Measurements from ENCODE around the gene MYL11.
"Not testable (repeated sequence)": the region's sequence is repeated elsewhere in the genome, so short reads cannot be mapped to it uniquely, and the experiment has no call there.

Gene MYL11

DNA sequence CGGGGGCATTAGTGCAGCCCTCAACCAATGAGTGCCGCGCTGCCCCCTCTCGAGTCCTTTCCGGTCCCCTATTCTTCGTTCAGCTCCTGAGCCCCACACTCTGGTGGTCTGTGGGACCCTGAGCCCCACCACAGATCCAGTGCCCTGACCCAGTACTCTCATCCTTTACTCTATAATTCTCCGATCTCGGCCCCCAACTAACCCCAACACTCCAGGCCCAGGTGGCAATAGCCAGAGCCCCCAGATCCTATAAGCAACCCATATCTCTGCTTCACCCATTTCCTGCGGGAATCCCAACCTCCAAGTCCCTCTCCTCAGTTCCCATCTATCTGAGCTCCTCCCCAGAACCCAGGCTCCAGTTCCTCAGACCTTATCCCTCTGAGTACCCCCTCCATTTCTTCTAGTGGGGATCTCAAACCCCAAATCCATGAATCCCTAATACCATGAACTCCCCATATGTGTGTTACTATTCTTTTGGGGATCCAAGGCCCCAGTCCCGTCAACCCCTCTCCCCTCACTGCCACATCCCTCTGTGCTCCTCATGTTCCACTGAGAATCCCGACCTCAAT lies 3.3 kb upstream of the MYL11 start:
- no peak for DNase-seq

DNA sequence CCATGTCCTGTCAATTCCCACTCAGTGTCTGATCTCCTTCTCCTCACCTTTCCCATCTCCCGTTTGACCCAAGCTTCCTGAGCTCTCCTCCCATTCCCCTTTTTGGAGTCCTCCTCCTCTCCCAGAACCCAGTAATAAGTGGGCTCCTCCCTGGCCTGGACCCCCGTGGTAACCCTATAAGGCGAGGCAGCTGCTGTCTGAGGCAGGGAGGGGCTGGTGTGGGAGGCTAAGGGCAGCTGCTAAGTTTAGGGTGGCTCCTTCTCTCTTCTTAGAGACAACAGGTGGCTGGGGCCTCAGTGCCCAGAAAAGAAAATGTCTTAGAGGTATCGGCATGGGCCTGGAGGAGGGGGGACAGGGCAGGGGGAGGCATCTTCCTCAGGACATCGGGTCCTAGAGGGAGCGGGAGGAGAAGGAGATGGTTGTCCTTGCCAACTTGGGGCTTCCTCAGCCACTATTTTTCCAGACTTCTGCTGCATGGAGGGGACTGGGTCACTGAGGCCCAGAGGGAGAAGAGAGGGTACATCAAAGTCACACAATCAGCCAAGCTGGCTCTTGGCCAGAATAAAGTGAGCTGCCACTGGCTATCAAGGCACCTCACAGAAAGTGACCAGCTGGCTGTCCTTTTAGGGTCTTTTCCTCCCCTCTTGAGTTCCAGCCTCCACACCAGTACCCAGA lies 2.4 kb upstream of the MYL11 start:
- DNase-seq, result no peak

DNA sequence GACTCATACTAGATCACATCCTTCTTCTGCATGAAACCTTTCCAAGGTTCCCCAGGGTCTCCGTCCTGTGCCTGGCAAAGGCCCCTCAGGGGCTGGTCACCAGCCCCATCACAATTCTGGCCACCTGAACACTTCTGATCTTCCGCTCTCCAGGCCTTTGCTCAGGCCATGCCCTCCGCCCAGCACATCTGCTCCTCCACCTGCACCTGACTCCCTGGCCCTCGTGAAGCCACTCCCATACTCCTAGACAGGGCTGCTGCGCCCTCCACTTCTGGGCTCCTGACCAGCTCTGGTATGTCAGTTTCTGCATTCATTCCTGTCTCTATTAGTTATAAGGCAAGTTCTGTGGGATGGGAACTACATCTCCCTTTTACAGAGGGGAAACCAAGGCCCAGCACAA lies 1.9 kb upstream of the MYL11 start:
- no peak for DNase-seq

DNA sequence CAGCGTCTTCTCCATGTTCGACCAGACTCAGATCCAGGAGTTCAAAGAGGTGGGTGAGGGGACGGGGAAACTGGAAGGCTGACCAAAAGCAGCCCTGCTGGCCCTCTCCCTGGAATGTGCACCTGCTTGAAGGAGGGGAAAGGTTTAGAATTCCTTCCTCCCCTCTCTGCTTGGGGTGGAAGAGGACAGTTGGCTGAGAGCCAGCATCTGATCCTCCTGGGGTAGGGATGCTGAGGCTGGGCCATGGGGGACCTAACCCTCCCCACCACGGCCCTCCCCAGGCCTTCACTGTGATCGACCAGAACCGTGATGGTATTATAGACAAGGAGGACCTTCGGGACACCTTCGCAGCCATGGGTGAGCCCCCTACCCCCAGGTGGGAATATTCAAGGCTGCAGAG lies 1.3 kb downstream of the MYL11 start:
- DNase-seq, result no peak

DNA sequence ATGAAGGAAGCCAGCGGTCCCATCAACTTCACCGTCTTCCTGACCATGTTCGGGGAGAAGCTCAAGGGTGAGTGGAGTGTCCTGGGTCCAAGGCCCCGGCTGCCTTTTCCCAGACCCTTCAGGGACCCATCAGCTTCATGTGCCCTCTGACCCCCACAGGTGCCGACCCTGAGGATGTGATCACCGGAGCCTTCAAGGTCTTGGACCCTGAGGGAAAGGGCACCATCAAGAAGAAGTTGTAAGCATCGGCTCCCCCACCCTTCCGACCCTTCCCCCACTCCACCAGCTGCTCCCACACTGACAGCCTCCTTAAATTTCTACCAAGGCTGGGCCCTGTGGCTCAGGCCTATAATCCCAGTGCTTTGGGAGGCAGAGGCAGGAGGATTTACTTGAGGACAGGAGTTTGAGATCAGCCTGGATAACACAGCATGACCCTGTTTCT lies 1.9 kb downstream of the MYL11 start:
- no peak for DNase-seq

DNA sequence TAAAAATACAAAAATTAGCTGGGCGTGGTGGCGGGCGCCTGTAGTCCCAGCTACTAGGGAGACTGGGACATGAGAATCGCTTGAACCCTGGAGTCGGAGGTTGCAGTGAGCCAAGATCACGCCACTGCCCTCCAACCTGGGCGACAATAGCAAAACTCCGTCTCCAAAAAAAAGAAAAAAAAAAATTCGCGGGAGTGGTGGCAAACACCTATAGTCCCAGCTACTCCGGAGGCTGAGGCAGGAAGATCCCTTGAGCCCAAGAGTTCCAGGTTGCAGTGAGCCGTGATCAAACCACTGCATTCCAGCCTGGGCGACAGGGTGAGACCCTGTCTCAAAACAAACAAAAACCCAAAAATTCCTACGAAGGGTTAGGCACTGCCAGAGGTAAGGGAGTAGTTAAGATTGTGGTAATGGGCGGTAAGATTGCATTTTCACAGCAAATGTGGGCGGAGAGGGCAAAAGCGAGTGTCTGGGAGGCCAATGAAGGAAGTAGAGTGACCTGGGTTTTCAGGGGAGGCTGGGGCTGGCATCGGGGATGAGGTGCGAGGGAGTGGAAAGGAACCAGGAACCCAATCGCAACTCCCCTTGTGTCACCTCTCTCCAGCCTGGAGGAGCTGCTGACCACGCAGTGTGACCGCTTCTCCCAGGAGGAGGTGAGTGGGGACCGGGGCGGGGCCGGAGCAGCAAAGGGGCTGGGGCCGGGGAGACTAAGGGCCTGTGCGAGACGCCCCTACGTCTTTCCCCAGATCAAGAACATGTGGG lies 2.6 kb downstream of the MYL11 start:
- DNase-seq, result no peak

DNA sequence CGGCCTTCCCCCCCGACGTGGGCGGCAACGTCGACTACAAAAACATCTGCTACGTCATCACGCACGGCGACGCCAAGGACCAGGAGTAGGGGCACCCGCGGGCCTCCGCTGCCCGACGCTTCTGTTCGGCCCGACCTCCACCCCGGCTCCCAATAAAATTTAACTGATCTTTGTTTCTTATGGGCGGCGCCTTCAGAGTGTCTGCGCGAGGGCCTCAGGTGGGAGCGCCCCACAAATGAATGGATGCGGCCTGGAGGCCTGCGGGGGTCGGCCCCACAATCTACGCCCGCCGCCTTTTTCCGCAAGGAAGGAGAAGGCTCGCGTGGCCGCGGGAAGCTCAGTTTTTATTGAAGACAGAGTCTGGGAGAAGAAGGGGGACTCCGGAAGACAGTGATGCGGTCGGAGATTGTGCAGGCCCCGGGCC lies 3.2 kb downstream of the MYL11 start:
- DNase-seq, result peak; percentile 89

DNA sequence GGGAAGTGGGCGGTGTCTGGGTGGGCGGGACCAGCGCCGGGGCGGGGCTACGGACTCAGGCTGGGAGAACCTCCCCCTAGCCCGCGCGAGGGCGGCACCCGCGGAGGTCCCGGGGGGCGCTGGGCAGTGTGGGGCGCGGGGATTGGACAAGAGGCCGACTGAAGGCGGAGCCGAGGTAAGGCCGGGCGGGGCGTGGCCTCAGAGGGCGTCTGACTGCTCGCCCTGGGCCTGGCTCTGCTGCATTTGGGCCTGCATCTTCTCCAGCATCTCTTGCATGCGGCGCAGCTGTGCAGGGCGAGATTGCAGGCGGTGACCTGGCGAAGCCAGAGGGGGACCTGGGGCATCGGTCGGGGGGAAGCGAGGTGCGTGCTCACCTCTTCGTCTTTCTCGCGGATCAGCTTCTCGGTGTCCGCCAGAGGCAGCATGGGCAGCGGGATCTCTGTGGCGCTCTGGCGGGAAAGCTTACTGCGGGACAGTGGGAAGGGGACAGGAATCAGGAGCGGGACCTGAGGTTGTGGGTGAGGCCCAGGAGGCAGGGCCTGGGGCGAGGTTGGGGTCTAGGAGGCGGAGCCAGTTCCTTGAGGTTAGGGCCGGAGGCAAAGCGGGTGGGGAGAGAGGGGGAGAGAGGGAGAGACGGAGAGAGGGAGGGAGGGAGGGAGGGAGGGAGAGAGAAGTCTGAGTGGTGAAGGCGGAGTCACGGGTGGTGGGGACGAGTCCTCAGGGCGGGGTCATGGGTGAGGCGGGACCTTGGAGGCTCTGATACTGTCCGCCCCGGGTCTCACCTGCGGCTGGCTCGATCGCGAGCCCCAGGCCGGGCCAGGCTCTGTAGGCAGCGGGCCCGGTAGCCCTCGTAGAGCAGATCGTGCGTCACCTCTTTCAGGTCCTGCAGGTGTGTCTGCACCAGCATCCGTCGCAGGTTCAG lies 3.9 kb downstream of the MYL11 start:
- DNase-seq, result peak; percentile 98

DNA sequence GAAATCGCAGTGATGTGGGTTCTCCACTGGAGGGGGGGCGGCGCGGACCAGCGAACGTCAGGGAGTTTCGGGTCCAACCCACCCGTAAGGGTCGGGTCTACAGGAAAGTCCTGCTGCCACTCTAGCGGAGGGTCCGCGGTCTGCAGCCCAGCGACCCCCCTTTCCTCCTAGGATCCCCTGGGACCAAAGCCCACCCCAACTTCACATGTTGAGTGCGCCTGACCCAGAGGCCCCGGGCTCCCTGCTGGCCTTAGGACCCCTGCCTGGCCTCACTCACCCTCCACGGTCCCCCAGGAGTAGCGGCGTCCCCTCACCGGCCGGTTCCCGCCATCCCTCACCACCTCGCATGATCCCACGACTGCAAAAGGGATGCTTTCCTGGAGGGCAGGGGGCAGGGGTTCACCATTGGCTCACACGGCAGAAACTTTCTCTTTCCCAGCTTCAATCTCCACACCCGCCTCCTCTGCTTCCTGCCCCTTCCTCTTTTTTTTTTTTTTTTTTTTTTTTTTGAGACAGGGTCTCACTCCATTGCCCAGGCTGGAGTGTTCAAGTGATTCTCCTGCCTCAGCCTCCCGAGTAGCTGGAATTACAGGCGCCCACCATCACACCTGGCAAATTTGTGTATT lies 4.7 kb downstream of the MYL11 start:
- no peak for DNase-seq

DNA sequence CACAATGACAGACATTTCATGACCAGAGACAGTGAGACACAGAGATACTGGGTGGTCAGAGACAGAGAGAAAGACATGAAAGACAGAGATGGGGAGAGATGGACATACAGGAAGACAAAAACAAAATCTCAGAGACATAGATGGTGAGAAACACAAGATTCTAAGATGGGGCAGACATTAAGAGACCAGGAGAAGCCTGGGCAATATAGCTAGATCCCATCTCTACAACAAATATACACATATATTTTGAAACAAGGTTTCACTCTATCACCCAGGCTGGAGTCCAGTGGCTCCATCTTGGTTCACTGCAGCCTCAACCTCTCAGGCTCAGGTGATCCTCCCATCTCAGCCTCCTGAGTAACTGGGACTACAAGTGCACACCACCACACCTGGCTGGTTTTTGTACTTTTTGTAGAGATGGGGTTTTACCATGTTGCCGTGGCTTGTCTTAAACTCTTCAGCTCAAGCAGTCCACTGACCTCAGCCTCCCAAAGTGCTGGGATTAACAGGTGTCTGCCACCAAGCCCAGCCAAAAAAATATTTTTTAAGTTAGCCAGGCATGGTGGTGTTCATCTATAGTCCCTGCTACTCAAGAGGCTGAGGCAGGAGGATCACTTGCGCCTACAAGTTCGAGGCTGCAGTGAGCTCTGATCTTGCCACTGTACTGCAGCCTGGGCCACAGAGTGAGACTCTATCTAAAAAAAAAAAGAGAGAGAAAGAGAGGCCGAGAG lies 5.6 kb downstream of the MYL11 start:
- no peak for DNase-seq

DNA sequence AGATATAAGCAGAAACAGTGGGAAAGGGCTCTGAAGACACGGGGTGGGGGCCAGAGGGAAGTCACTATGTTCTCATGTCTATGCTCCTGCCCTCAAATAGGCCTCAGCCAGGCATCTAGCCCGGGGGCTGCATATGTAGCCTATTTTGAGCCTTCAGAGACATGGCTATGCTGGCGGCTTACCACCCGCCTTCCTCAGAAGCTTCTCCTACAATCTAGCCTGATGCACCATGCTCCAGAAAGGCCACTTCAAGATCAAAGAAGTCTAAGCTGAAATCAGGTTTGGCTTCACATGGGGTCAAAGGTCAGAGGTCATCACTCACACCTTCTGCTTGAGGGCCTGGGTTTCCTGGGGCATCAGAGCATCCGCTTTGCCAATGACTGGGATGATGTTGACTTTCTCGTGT lies 6.2 kb downstream of the MYL11 start:
- no peak for DNase-seq

DNA sequence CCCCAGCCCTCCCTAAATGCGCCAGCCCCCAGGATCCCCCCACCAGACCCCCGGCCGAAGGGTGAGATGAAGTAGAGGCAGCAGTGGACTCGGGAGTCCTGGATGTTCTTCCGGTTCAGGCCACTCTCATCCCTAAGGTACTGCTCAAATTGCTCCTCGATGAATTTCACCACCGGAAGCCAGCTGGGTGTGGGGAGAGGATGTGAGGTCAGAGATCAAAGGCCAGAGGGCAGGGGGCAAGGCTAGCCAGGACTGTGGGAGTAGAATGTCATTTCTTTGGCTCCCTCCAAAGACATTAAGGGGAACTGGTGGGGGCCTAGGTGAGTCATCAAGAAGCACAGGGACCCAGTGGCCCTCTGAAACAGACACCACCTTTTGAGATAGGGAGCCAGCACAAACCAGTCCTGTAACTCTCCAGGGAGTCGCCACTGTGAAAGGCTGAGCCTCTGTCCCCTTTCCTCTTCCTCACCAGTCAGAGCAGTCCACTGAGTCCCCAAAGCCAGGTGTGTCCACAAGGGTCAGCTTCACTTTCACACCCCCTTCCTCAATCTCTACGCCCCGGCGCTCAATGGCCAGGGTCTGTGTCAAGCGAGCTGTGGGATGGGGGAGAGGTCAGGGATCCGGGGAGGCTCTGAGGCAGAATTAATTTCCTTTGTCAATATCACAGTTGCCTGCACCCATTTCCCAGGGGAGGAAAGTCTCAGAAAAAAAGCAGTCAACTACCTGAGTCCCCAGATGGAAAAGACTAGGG lies 6.9 kb downstream of the MYL11 start:
- DNase-seq, result no peak

DNA sequence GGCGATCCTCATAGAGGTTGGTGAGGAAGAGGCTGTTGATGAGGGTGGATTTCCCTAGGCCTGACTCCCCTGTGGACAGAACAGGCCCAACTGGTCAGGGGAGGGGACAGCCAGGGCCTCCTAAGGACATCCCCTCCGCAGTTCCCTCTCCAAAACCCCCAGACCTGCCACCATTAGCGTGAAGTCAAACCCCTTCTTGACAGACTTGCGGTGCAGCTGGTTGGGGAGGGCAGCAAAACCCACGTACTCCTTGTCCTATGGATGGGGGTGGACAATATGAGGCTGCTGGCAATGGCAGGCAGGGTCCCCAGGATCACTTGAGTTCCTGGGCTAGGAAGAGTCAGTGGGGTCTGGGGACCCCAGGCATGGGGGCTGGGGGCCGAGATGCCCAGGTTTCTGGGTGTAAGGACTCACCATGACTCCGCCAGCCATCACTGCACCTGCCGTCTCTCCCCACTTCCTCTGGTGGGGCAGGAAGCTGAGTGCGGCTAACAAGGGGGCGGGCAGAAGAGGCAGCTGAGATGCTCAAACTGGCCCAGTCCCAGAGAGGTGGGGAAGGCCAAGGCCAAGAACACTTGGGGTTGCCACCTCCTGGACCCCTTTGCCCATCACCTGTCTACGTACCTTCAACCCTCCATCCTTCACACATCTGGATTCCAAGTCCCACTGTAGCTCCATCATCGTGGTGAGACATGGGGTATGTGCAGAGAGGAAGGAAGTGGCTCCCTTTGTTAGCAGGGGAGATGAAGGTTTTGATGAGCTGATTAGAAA lies 7.7 kb downstream of the MYL11 start, which contains the start of gene SEPTIN1:
TSS of gene SEPTIN1 (minus strand) at position 451 of the 771 bp plus-strand sequence. CDS start at position 432, 19 bp downstream.
- no peak for DNase-seq

DNA sequence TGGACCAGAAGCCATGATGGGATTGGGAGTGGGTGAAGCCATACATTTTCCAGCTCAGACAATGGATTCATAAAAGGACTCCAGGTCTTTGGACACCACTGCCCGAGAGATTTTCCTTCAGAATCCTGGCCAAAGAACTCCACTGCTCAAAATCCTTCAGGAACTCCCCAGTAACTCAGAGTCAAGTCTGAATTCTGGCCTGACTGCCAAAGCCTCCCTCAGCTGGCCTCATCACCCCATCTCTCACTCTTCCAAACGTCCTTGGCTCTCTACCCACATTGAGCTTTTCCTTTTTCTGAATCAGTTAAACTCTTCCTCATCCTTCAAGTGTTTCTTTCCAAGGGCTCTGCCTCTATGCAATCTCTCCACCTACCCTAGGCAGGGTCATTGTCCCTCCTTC lies 8.9 kb downstream of the MYL11 start:
- DNase-seq, result no peak

DNA sequence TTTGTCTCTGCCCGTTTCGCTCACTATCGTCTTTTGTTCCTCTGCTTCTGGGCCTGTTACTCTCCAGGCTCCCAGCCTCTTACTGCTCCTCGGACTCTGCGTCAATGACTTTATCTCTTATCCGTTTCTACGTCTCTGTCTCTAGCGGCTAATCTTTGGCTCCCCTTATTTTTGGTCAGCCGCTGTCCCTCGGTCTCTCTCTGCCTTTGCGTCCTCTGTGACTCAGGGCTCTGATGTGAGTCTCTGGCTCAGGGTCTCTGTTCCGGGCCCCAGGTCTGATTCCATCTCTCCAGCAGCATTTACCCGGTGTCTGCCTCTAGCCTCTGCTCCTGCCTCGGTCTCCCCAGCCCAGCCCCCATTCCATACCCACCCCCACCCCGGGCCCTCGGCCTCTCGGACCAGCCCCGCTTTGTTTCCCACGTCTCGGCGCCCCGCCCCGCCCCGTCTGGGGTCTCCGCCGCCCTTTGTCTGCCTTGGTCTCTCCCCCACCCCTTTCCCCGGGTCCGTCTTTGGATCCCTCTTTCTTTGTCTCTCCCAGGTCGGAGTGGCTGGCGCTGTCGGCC lies 20.1 kb downstream of the MYL11 start:
- DNase-seq, result no peak

DNA sequence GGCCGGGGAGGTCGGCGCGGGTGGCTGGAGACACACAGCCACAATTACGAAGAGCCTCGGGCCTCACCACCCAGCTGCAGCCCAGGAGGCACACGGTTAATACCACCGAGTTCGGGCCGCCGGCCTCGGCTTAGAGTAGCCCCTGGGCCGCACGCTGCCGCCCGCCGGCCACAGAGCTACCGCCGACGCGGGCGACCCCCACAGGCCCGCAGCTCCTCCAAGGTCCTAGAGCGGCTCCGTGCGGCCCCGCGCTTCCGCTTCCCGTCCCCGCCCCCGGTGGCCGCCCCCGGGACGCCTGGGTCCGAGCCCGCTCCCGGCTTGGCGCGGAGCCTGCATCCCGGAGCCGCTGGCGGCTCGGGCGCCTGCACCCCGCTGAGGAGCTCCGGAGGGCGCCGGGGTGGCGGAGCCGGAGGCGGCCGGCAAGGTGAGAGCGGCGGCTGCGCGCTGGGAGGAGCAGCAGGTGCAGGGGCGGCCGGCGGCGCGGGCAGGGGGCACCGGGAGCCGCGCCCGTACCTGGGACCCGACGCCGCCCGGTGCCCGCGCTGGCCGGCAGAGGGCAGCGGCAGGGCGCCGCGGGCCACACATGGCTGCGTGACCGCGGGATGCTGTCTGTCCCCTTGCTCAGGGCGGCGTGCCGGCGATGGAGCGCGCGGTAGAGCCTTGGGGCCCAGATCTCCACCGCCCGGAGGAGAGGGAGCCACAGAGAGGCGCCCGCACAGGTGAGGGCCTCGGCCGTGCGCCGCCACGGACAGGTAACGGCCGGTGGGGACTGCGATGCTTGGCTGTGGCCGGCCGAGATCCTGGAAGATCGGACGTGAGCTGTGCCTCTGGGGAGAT lies 20.8 kb downstream of the MYL11 start, which contains the start of gene ZNF48:
TSS of gene ZNF48 (plus strand) at position 266 of the 837 bp plus-strand sequence. CDS start at position 641, 375 bp downstream.
- DNase-seq, result peak; percentile 90

DNA sequence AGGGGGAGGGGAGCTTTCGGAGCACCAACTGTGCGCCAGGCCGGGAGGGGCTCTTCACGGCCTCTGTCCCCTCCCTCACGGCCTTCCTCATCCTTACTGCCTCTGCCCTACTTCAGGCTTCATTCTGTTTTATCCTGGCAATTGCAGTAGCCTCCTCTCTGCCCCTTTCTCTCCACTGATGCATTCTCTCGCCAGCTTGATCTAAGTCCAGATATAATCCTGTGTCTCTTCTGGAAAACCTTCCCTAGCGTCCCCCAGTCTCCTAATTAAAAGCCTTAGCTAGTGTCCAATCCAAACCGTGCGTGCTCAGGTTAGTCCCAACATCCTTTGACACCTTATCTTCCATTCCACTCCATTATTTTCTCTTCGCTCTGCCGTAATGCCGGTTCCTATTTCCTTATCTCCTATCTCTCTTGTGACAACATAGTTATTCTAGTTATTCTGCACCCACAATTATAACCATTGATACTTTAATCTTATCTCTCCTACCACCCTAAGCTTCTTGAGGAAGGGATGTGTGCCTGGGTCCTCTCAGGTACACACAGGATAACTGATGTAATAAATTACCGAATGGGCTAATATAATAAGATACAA lies 21.5 kb downstream of the MYL11 start:
- peak; percentile 45 for DNase-seq

DNA sequence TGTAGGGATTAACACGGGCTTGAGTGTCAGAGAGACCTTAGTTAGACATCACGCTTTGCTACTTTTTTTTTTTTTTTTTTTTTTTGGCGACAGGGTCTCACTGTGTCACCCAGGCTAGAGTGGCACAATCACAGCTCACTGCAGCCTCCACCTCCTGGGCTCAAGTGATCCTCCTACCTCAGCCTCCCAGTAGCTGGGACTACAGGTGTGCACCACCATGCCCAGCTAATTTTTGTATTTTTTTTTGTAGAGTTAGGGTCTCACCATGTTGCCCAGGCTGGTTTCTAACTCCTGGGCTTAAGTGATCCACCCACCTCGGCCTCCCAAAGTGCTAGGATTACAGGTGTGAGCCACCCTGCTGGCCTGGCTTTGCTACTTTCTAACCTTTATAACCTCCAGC lies 22.0 kb downstream of the MYL11 start:
- not testable (repeated sequence) for DNase-seq
